ENCODE data around the gene CFAP73. TPM values are rescaled to one million over a fixed set of nuclear protein-coding genes. Genes with fewer than 3 reads are reported as not detected.
"Not testable (repeated sequence)": the region's sequence is repeated elsewhere in the genome, so short reads cannot be mapped to it uniquely, and the experiment has no call there.

CFAP73 gene
- total RNA-seq, 1 donor: not detected

- Histone ChIP-seq H3K27me3 (ENCODE audit: insufficient read depth, low read length) (peaks cover 2% of the 10 kb centered on the region), H3K4me1 (ENCODE audit: insufficient read depth, low read length) (peaks cover 14% of the 10 kb centered on the region), H3K4me3 (ENCODE audit: low read length) (no peak overlapping the region), H3K9me3 (ENCODE audit: low read depth, low read length) (no peaks in the 10 kb centered on the region)
Measured at GRCh38 chr12:113133666-113134065, 15.9 kb upstream of the CFAP73 start.

- peaks cover 2% of the 10 kb centered on the region for H3K27me3 ChIP-seq (ENCODE audit: insufficient read depth, low read length)
- H3K9me3 ChIP-seq (ENCODE audit: low read depth, low read length): no peaks in the 10 kb centered on the region
- H3K4me1 ChIP-seq (ENCODE audit: insufficient read depth, low read length): peaks cover 14% of the 10 kb centered on the region
- no peak overlapping the region for H3K4me3 ChIP-seq (ENCODE audit: low read length)
Measured at GRCh38 chr12:113134071-113134470, 15.5 kb upstream of the CFAP73 start.

- peaks cover 2% of the 10 kb centered on the region for H3K27me3 ChIP-seq (ENCODE audit: insufficient read depth, low read length)
Measured at GRCh38 chr12:113134521-113134951, 15.0 kb upstream of the CFAP73 start.

GRCh38 chr12:113135178-113136127, 14.1 kb upstream of the CFAP73 start, which contains the start of gene RASAL1:
TSS of gene RASAL1 (minus strand) at chr12:113135761. CDS start at chr12:113135462, 299 bp downstream.
- H3K9me3 ChIP-seq (ENCODE audit: low read depth, low read length): no peaks in the 10 kb centered on the region
- peaks cover 14% of the 10 kb centered on the region for H3K4me1 ChIP-seq (ENCODE audit: insufficient read depth, low read length)
- H3K4me3 ChIP-seq (ENCODE audit: low read length): no peak within 1 kb of the TSS
- peaks cover 2% of the 10 kb centered on the region for H3K27me3 ChIP-seq (ENCODE audit: insufficient read depth, low read length)

More at GRCh38 chr12:113134521-113134951, 15.0 kb upstream of the CFAP73 start:
- Histone ChIP-seq H3K4me3 (ENCODE audit: low read length) (no peak overlapping the region), H3K9me3 (ENCODE audit: low read depth, low read length) (no peaks in the 10 kb centered on the region), H3K4me1 (ENCODE audit: insufficient read depth, low read length) (peaks cover 14% of the 10 kb centered on the region)

- Histone ChIP-seq H3K27me3 (ENCODE audit: insufficient read depth, low read length) (peaks cover 2% of the 10 kb centered on the region), H3K9me3 (ENCODE audit: low read depth, low read length) (no peaks in the 10 kb centered on the region), H3K4me1 (ENCODE audit: insufficient read depth, low read length) (peaks cover 14% of the 10 kb centered on the region), H3K4me3 (ENCODE audit: low read length) (no peak overlapping the region)
Measured at GRCh38 chr12:113136128-113136989, 13.2 kb upstream of the CFAP73 start.

GRCh38 chr12:113136990-113137511, 12.5 kb upstream of the CFAP73 start:
- Histone ChIP-seq H3K9me3 (ENCODE audit: low read depth, low read length) (no peaks in the 10 kb centered on the region), H3K4me1 (ENCODE audit: insufficient read depth, low read length) (peaks cover 20% of the 10 kb centered on the region), H3K27me3 (ENCODE audit: insufficient read depth, low read length) (peaks cover 2% of the 10 kb centered on the region), H3K4me3 (ENCODE audit: low read length) (no peak overlapping the region)

- Histone ChIP-seq H3K9me3 (ENCODE audit: low read depth, low read length) (no peaks in the 10 kb centered on the region), H3K27me3 (ENCODE audit: insufficient read depth, low read length) (peaks cover 2% of the 10 kb centered on the region), H3K4me3 (ENCODE audit: low read length) (no peak overlapping the region), H3K4me1 (ENCODE audit: insufficient read depth, low read length) (peaks cover 31% of the 10 kb centered on the region)
Measured at GRCh38 chr12:113137861-113138783, 11.4 kb upstream of the CFAP73 start.

GRCh38 chr12:113138826-113139225, 10.7 kb upstream of the CFAP73 start:
- peaks cover 2% of the 10 kb centered on the region for H3K27me3 ChIP-seq (ENCODE audit: insufficient read depth, low read length)
- H3K9me3 ChIP-seq (ENCODE audit: low read depth, low read length): no peaks in the 10 kb centered on the region
- H3K4me3 ChIP-seq (ENCODE audit: low read length): no peak overlapping the region
- H3K4me1 ChIP-seq (ENCODE audit: insufficient read depth, low read length): peaks cover 38% of the 10 kb centered on the region

GRCh38 chr12:113140706-113141105, 8.8 kb upstream of the CFAP73 start:
- Histone ChIP-seq H3K4me3 (ENCODE audit: low read length) (no peak overlapping the region), H3K9me3 (ENCODE audit: low read depth, low read length) (no peaks in the 10 kb centered on the region), H3K4me1 (ENCODE audit: insufficient read depth, low read length) (peaks cover 37% of the 10 kb centered on the region), H3K27me3 (ENCODE audit: insufficient read depth, low read length) (peaks cover 2% of the 10 kb centered on the region)

- not testable (repeated sequence) for H3K9me3 ChIP-seq (ENCODE audit: low read depth, low read length); H3K4me3 ChIP-seq (ENCODE audit: low read length); H3K27me3 ChIP-seq (ENCODE audit: insufficient read depth, low read length)
- peaks cover 33% of the 10 kb centered on the region for H3K4me1 ChIP-seq (ENCODE audit: insufficient read depth, low read length)
Measured at GRCh38 chr12:113141716-113142115, 7.8 kb upstream of the CFAP73 start.

GRCh38 chr12:113142173-113142885, 7.2 kb upstream of the CFAP73 start:
- Histone ChIP-seq H3K9me3 (ENCODE audit: low read depth, low read length) (no peaks in the 10 kb centered on the region), H3K27me3 (ENCODE audit: insufficient read depth, low read length) (no peaks in the 10 kb centered on the region), H3K4me1 (ENCODE audit: insufficient read depth, low read length) (peaks cover 33% of the 10 kb centered on the region), H3K4me3 (ENCODE audit: low read length) (no peak overlapping the region)

GRCh38 chr12:113142886-113143332, 6.6 kb upstream of the CFAP73 start:
- Histone ChIP-seq H3K4me1 (ENCODE audit: insufficient read depth, low read length) (peaks cover 33% of the 10 kb centered on the region), H3K27me3 (ENCODE audit: insufficient read depth, low read length) (no peaks in the 10 kb centered on the region), H3K9me3 (ENCODE audit: low read depth, low read length) (no peaks in the 10 kb centered on the region), H3K4me3 (ENCODE audit: low read length) (no peak overlapping the region)

- no peak overlapping the region for H3K4me3 ChIP-seq (ENCODE audit: low read length)
- H3K4me1 ChIP-seq (ENCODE audit: insufficient read depth, low read length): peaks cover 33% of the 10 kb centered on the region
- H3K9me3 ChIP-seq (ENCODE audit: low read depth, low read length): no peaks in the 10 kb centered on the region
- no peaks in the 10 kb centered on the region for H3K27me3 ChIP-seq (ENCODE audit: insufficient read depth, low read length)
Measured at GRCh38 chr12:113143959-113144358, 5.6 kb upstream of the CFAP73 start.
